ENCODE data around the gene CCDC24.

GRCh38 chr1:43994794-43995790 lies 3.7 kb downstream of the CCDC24 start:
- TF ChIP-seq POLR2A (IDR thresholded peaks at IDR 0.05) (no peak), CTCF (IDR thresholded peaks at IDR 0.05 in 4 of 5, conservative IDR thresholded peaks at IDR 0.05 in 1 of 5) (no peak)

Measured in gastrocnemius medialis (tissue), 4 donors.